ENCODE measurements around the gene RABGAP1L. TPM values are rescaled to one million over a fixed set of nuclear protein-coding genes. Genes with fewer than 3 reads are reported as not detected.
"Not testable (repeated sequence)": the region's sequence is repeated elsewhere in the genome, so short reads cannot be mapped to it uniquely, and the experiment has no call there.

The RABGAP1L gene
- total RNA-seq, 1 experiment from 2014 or later, result 14.0 TPM

DNA sequence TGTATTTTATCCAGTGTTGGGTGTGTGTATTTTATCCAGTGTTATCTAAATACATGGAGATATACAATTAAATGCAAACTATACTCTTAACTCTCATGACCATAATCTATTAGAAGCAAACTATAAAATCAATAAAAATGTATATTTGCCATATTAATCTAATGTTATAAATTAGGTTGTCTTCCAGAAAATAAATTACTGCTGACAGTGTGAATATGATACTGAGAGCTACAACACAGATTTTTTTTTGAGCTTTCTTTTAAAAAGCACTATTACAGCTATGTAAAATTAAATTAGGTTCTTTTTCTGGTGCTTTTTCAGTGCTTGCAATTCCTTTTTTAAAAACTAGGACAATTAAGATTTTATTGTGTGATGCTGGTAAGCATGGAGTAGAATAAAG is 269.4 kb downstream of the RABGAP1L start:
- DNase-seq (ENCODE audit: low read depth), result no peak

DNA sequence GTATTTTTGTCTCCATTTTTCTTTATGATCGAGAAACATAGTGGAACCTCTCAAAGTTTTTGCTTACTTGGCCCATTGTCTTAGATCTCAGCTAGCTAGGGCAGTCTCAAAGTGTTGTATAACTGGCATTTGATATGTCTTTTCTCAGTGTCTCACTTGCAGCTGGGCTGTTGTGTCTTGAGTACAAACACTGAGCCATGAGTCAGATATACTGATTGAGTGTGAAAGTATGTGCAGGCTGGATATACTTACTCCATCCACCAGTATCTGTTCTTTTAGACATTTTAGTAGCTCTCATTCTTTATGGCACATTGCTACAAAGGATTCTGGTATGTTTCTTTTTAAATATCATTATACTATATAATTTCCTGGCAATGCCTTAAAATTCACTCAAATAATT is 274.1 kb downstream of the RABGAP1L start:
- peak; percentile 72 for DNase-seq (ENCODE audit: low read depth)

DNA sequence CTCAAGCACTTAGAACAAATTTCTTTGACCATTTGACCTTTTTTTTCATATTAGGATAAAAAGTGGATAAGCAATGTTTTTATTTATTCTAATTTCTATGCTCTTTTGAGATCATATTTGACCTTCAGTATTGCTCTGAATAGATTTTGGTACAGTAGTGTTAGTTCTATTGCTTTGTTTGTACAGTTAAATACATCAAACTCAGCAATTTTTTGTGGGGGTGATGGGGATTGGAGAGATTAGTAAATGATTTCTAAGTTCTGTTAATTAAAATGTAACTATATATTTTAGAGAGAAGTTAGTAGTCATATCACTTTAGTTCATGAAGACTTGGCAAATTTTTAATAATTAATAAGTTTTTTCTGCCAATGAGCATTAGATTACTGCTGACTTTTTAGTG is 286.0 kb downstream of the RABGAP1L start:
- DNase-seq (ENCODE audit: low read depth), result no peak

DNA sequence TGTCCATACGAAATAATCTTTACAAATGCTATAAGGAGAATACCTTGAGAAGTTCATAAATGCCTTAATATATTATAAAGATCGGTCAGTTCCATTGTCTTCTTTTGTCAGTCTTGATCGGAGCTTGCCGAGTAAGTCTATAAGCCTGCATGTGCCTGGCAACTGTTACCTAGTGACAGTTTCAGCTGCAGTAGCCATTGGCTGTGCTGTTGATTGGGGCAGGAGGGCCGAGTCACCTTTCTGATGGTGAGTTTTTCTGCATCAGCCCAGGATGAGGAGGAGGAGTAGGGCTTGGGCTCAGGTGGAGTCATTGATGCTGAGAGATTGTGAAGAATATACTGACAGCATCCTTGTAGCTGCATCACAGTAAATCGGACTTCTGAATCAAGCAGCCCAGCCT is 286.5 kb downstream of the RABGAP1L start:
- DNase-seq (ENCODE audit: low read depth), result no peak

DNA sequence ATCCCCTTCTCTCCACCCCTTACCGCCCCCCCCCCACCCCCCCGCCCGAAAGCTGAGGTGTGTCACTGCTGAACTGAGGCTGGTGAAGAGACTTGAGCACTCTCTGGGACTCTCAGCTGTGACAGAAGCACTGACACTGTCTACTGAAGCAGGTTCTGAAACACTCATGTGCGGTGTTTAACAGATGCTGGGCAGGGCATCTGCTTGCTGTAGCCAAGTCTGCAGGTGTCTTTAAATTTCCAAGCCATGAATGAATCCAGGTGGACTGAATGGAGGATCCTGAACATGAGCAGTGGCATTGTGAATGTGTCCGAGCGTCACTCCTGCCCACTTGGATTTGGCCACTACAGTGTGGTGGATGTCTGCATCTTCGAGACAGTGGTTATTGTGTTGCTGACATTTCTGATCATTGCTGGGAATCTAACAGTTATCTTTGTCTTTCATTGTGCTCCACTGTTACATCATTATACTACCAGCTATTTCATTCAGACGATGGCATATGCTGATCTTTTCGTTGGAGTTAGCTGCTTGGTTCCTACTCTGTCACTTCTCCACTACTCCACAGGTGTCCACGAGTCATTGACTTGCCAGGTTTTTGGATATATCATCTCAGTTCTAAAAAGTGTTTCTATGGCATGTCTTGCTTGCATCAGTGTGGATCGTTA is 288.7 kb downstream of the RABGAP1L start, which contains the start of gene GPR52:
Gene GPR52 (plus strand): TSS at position 99 of the 665 bp plus-strand sequence. CDS start 148 bp downstream, at position 247.
- DNase-seq (ENCODE audit: low read depth), result no peak

DNA sequence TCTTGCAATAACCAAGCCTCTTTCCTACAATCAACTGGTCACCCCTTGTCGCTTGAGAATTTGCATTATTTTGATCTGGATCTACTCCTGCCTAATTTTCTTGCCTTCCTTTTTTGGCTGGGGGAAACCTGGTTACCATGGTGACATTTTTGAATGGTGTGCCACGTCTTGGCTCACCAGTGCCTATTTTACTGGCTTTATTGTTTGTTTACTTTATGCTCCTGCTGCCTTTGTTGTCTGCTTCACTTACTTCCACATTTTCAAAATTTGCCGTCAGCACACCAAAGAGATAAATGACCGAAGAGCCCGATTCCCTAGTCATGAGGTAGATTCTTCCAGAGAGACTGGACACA is 289.2 kb downstream of the RABGAP1L start:
- no peak for DNase-seq (ENCODE audit: low read depth)

DNA sequence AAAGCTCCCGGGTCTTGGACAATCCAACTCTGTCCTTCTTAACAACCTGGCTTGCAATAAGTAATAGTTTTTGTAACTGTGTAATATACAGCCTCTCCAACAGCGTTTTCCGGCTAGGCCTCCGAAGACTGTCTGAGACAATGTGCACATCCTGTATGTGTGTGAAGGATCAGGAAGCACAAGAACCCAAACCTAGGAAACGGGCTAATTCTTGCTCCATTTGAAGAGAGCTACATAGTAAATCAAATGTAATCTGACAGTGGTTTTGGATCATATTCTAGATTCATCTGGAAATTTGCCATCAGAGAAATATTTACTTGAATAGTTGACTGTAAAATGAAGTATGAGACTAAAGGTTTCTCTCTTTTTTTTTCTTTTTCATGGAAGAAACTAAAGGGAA is 289.7 kb downstream of the RABGAP1L start:
- DNase-seq (ENCODE audit: low read depth), result no peak

DNA sequence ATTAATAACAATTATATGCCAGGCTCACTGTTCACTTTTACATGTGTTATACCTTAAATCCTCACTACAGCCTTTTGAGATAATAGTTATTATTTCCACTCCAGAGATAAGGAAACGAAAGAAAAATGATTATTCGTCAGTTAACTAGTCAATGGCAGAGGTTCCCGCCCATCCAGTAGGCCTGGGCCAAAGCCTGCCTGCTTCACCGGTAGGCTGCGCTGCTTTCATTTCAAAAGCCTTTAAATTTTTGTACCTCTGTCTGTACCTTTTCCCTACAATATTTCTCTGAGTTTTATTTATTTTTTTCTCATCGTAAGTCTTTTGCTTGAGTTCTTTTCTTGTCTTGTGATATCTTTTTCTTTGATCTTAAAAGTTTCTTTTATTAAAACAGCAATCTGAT is 292.1 kb downstream of the RABGAP1L start:
- DNase-seq (ENCODE audit: low read depth), result no peak

DNA sequence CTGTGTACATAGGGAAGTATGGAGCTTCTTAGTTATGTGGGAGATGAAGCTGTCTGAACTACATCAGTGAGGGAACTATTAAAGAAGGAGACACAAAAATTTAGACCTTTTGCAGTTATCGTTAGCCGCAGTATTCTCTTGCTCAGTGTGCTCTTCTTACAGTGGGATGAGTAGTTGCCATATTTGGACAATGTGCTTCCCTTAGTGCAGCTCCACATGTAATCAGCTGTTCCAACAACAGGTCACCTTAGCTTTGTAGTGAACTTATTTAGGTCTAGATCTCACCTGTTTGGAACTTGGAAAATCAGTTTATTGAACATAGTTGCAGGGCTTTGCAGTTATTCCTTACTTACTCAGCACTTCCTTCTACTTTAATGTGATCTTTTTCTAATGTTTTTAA is 306.5 kb downstream of the RABGAP1L start:
- no peak for DNase-seq (ENCODE audit: low read depth)

DNA sequence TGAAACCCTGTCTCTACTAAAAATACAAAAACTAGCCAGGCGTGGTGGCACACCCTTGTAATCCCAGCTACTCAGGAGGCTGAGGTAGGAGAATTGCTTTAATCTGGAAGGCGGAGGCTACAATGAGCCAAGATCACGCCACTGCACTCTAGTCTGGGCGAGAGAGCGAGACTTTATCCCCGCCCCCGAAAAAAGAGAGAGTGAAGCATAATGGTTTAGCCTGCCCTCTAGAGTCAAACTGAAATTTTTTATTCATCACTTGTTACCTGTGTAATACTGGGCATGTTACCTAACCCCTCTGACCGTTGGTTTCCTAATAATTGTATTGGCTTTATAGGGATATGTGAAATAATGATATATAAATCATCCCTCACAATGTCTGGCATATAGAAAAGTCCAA is 307.3 kb downstream of the RABGAP1L start:
- no peak for DNase-seq (ENCODE audit: low read depth)

DNA sequence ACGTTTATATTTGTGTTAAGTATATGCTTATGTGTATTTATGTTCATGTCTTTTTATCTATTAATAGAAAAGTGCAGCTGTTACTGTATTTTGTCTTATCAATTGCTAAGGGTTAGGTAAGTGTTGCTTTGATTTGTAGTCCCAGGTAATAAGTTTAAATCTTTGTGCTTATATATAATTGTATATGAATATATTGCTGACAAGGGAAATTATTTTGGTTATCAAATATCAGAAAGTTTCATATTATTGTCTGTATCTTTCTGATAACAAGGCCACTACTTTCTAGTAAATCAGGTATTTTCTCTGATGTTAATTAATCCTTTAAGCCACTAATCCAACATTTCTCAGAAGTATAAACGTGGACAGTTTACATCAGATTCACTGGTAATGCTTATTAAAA is 309.7 kb downstream of the RABGAP1L start:
- no peak for DNase-seq (ENCODE audit: low read depth)

DNA sequence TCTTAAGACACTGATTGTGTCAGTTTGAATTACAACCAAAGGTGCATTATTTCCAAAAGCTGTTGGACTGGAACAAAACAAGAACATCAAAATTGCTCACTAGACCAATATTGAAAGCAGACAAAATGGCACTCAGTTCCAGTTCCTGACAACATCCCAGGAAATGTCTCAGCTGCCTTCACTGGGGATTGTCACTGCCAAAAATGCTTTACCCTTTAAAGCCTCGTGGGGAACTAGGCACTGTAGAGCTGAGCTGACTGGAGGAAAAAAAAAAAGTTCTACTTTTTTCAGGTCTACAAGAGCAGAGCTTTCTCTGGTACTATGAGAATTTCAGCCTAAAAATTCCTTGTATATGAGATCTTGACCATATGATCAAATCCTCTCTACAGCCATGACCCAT is 310.4 kb downstream of the RABGAP1L start:
- peak; percentile 2 for DNase-seq (ENCODE audit: low read depth)

DNA sequence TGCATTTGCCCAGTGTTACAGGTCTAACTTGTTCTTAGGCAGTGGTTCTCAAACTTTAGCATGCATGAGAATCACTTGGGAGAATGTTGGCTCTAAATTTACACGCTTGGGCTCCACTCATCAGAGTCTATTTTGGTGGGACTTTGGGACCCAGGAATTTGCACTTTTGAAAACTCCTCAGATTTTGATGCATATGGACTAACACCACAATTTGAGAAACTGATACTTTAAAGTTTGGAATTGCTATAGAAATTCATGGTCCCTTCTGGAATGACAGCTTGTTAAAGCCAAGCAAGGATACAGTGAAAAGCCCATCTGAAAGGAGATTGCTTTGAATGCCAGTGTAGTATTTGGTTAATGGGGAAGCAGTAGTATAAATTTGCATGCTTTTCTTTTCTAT is 320.0 kb downstream of the RABGAP1L start:
- no peak for DNase-seq (ENCODE audit: low read depth)

DNA sequence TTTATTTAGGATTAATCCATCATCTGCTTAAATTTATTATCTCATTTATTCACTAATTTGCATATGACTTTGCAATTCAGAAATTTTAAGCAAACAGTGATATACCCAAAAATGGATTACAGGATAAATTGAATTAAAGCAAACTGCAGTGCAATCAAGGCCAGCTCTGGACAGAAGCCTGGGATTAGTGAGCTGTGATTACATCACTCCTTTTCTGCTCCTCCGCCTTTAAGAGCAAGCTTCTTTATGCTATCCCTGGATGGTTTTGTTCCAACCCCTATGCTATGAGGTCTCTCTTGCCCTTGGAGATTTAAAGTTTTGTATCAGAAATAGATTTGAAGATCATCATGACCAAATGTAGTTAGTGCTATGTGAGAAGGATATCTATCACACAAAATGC is 321.0 kb downstream of the RABGAP1L start:
- DNase-seq (ENCODE audit: low read depth), result no peak

DNA sequence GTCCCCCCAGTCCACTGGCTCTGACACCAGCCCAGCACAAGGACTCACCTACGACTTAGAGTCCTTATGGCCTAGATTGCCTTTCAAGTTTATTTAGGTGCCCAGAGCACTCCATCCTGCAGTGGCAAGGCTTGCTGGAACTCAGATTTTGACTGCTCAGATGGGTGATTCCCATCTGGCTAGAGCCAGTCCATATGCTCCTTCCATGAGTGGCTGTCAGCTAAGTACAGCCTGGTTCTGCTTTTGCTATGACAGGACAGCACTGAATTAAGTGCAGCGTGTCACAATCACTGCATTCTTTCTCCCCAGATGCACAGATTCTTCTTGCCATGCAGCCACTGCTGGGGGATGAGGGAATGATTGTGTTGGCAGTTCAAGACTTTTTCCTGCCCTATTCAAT is 332.3 kb downstream of the RABGAP1L start:
- no peak for DNase-seq (ENCODE audit: low read depth)

DNA sequence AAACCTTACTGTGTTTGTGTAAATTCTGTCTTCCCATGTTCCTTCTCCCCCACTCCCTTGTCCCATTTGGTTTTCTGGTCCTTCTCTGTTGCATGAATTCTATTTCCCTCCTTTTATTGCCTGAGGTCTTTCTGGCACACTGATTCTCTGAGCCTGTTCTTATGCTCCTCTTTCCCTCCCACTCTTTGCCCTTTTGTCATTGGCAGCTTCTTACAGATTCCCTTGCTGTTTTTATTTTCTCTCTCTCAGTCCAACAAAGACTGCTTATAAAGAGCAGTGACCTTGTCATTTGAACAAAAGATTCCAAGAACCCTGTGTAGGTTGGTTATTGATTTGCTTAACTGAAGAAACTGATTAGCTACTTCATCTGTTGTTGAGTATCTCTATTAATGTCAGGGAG is 338.2 kb downstream of the RABGAP1L start:
- no peak for DNase-seq (ENCODE audit: low read depth)

DNA sequence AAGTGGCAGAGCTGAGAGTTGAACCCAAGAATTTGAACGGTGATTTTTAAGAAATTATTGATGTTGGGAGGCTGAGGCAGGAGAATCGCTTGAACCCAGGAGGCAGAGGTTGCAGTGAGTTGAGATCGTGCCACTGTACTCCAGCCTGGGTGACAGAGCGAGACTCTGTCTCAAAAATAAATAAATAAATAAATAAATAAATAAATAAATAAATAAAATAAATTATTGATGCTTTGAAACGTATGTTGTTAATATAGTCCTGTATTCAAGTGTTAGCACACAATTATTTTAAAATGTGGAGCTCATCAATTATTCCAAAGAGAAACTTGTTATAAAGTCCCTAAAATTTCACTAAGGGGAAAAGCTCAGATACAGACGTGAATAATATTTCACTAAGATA is 357.4 kb downstream of the RABGAP1L start:
- not testable (repeated sequence) for DNase-seq (ENCODE audit: low read depth)

DNA sequence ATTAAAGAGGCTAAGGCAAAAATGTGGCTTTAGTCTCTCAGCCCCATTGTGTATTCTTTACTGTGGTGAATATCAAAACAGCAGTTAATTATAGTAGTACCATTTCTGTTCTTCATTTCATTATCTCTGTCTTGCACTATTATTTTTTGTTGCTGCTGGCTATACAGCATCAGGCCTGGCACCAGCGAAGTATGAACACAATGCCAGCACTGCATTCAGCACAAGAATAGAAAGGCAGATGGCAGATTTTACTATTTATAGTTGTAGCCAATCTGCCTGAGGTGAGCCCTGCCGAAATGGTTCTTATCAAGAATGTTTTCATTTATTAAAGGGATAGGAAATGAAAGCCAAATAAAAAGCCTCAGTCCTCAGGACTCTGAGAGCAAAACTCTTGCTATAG is 360.5 kb downstream of the RABGAP1L start:
- DNase-seq (ENCODE audit: low read depth), result no peak

DNA sequence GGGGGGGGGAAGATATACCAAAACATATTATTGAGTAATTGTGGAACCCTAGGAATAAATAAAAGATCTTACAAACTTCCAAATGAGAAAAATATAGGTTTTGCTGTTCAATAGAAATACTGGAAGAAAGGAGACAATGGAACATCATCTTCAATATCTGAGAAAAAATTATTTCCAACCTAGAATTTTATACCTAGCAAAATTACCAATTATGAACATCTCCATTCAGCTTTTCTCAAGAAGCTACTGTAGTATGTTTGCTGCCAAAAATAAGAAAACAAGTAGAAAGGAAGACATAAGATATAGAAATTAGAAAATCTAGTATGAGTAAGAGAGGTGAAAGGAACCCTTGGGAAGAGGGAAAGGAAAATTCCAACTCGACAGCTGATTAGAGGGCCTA is 372.4 kb downstream of the RABGAP1L start:
- DNase-seq (ENCODE audit: low read depth), result no peak

DNA sequence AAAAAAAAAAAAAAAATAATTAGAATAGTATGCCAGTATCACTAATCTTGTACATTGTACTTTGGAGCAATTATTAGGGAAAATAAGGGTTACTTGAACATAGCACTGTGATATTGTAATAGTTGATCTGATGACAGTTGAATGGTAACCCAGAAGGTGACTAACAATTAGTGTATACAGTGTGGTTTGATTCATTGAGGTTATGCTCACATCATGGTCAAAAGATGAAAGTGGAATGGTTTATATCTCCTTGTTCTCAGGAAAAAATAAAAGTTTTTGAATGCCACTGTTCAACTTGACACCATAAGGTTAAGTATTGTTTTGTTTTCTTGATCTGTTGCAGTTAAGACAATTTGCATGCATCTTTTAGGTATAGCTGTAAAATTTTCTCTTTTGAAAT is 375.5 kb downstream of the RABGAP1L start:
- DNase-seq (ENCODE audit: low read depth), result peak; percentile 68

DNA sequence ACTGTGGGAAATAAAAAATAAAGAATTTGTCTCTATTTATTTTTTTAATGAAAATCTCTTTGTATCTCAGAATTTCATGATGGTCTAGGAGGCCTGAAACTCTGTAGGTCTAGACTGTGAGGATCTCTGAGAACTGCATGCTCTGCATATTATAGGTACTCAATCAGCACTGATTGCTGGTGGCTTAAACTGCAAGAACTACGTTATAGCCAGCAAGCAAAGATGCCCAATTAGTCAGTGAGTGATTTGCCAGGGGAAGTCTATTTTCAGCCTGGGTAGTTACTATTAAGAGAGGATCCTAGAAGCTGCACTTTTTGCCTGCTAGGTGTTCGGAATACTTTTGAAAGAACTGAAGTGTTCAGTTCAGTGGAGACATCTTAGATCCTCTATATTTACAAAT is 375.9 kb downstream of the RABGAP1L start:
- peak; percentile 6 for DNase-seq (ENCODE audit: low read depth)

DNA sequence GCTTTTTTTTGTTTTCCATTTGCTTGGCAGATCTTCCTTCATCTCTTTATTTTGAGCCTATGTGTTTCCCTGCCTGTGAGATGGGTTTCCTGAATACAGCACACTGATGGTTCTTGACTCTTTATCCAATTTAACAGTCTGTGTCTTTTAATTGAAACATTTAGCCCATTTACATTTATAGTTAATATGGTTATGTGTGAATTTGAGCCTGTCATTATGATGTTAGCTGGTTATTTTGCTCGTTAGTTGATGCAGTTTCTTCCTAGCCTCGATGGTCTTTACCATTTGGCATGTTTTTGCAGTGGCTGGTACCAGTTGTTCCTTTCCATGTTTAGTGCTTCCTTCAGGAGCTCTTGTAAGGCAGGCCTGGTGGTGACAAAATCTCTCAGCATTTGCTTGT is 384.1 kb downstream of the RABGAP1L start:
- DNase-seq (ENCODE audit: low read depth), result not testable (repeated sequence)

DNA sequence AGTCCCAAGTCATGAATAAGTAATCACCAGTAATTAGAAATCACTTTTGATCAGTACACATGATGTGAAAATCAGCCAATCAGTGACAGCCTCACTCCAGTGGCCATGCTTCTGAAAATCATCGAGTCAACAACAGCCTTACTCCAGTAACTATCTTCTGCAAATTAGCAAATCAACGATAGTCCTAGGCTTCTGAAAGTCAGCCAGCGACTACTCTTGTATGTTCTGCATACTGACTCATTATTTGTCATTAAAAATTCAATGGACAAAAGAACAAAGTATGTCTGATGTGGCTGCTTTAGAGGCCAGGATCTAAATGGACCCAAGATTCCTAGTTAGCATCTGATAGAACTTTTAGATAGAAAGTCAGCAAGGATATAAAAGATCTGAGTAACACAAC is 391.0 kb downstream of the RABGAP1L start:
- DNase-seq (ENCODE audit: low read depth), result peak; percentile 13

DNA sequence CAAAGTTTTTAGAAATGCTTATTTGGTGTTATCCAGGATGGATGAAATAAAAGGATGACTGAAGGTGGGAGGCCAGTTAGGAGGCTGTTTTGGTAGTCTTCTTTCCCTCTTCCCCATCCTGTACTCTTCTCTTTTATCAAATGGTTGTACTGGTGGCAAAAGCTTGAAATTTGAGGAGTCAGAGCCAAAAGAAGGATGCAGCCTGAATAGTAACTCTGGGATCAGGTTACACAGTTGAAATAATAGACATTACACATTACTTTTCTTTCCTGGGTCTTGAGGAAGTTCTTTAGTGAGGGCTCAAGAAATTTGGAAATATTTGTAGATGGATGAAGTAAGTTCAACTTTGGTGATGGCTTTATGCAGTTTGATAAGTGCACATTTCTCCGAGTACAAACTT is 397.1 kb downstream of the RABGAP1L start:
- peak; percentile 31 for DNase-seq (ENCODE audit: low read depth)

Data from LHCN-M2 (cell line).